ENCODE results near the gene SLC17A4. TPM values are rescaled to one million over a fixed set of nuclear protein-coding genes. Genes with fewer than 3 reads are reported as not detected.

The SLC17A4 gene
- polyA plus RNA-seq, 2 of the 4 experiments (the other 2 are of a cell fraction): 0.04 to 0.05 TPM

- DNase-seq (ENCODE audit: low read depth in 1 of 2, low spot score in 1 of 2) (peak; percentile 8 to 57), ATAC-seq (peak in 1 of 2 experiments; percentile 83; a peak in 3 of 6 replicates), FAIRE-seq (no peak)
- WGBS (ENCODE audit: missing lambda C conversion rate): 55% methylated on average over 4 of the region's 4 CpGs
- POLR2A ChIA-PET: no interaction called here
- Histone ChIP-seq H3K27ac (no peak overlapping the region), H3K4me2 (no peak overlapping the region), H3K4me1 (no peaks in the 10 kb centered on the region), H3K9me3 (no peaks in the 10 kb centered on the region), H3K4me3 (no peak overlapping the region)
- TF ChIP-seq RAD21 (conservative IDR thresholded peaks at IDR 0.05 in 1 of 2, IDR thresholded peaks at IDR 0.05 in 1 of 2) (peak in 1 of 2 experiments; percentile 47; a peak in 2 of 5 replicates), FOXS1 (CRISPR knock-in tag; IDR thresholded peaks at IDR 0.05) (no peak), ZFP36 (IDR thresholded peaks at IDR 0.05; ENCODE audit: borderline replicate concordance, partially characterized antibody) (no peak), MAX (IDR thresholded peaks at IDR 0.05) (no peak), SMC3 (IDR thresholded peaks at IDR 0.05) (peak; percentile 26; the same call in 1 of the 3 replicates), HDAC2 (IDR thresholded peaks at IDR 0.05) (no peak), ZNF302 (CRISPR knock-in tag; IDR thresholded peaks at IDR 0.05) (no peak), RCOR1 (IDR thresholded peaks at IDR 0.05; ENCODE audit: low read depth, low read length) (no peak), TP53 (CRISPR knock-in tag; IDR thresholded peaks at IDR 0.05) (no peak)
- CTCF ChIA-PET: interaction anchor here (0.6 to 1.5 kb wide), 11 partner anchors 17 to 204 kb away, joined by 3 to 6 read pairs (median 3); partner anchors contain the start of genes SLC17A3 and SLC17A4
These were observed 33.9 kb downstream of the SLC17A4 start for GRCh38 chr6:25788305-25788922.

GRCh38 chr6:25789475-25789874 lies 34.9 kb downstream of the SLC17A4 start:
- FAIRE-seq: no peak
- CTCF ChIA-PET: interaction anchor here (1.2 kb wide), 1 partner anchor 101 kb away, joined by 6 read pairs; no protein-coding TSS in a partner anchor
- WGBS (ENCODE audit: missing lambda C conversion rate): 79% methylated on average over 2 of the region's 2 CpGs

GRCh38 chr6:25792016-25792415 lies 37.5 kb downstream of the SLC17A4 start:
- no peak for ATAC-seq
- ChIA-PET POLR2A (no interaction called here), CTCF (no interaction called here)
- TF ChIP-seq CEBPB (IDR thresholded peaks at IDR 0.05): no peak
- no peak for TF ChIP-seq CBX8 (IDR thresholded peaks at IDR 0.05)
- TF ChIP-seq MYC (IDR thresholded peaks at IDR 0.05; ENCODE audit: borderline replicate concordance, low read length): no peak
- TF ChIP-seq HOXA7 (CRISPR knock-in tag; IDR thresholded peaks at IDR 0.05): no peak
- no peak for TF ChIP-seq EP300 (IDR thresholded peaks at IDR 0.05)
- TF ChIP-seq POLR2AphosphoS2 (conservative IDR thresholded peaks at IDR 0.05; ENCODE audit: low read length): no peak
- TF ChIP-seq SREBF2 (IDR thresholded peaks at IDR 0.05): no peak
- TF ChIP-seq REST (IDR thresholded peaks at IDR 0.05): no peak
- no peak for TF ChIP-seq RARB (CRISPR knock-in tag; IDR thresholded peaks at IDR 0.05)
- TF ChIP-seq MAX (IDR thresholded peaks at IDR 0.05): no peak
- no peak for TF ChIP-seq BCL3 (IDR thresholded peaks at IDR 0.05)
- TF ChIP-seq PHF8 (IDR thresholded peaks at IDR 0.05; ENCODE audit: borderline replicate concordance, low read depth): no peak
- no peak for TF ChIP-seq HOXB5 (CRISPR knock-in tag; IDR thresholded peaks at IDR 0.05)
- no peak for TF ChIP-seq SMC3 (IDR thresholded peaks at IDR 0.05)
- TF ChIP-seq CHD4 (IDR thresholded peaks at IDR 0.05; ENCODE audit: borderline replicate concordance): no peak
- no peak for TF ChIP-seq KDM1A (IDR thresholded peaks at IDR 0.05; ENCODE audit: low read depth)
- no peak for TF ChIP-seq HDAC2 (IDR thresholded peaks at IDR 0.05)
- no peak for TF ChIP-seq RAD21 (conservative IDR thresholded peaks at IDR 0.05 in 1 of 2, IDR thresholded peaks at IDR 0.05 in 1 of 2)
- no peaks in the 10 kb centered on the region for H3K4me1 ChIP-seq
- H3K4me3 ChIP-seq: no peak overlapping the region
- H3K9me3 ChIP-seq: no peaks in the 10 kb centered on the region
- 75% methylated on average over 4 of the region's 4 CpGs for WGBS (ENCODE audit: missing lambda C conversion rate)
- no peak overlapping the region for H3K4me2 ChIP-seq
- H3K27ac ChIP-seq: no peak overlapping the region
- DNase-seq (ENCODE audit: low read depth in 1 of 2, low spot score in 1 of 2): no peak
- no peak for FAIRE-seq

More at GRCh38 chr6:25789475-25789874, 34.9 kb downstream of the SLC17A4 start:
- no peak for ATAC-seq
- no peak for TF ChIP-seq FOXS1 (CRISPR knock-in tag; IDR thresholded peaks at IDR 0.05)
- TF ChIP-seq BCL3 (IDR thresholded peaks at IDR 0.05): no peak
- TF ChIP-seq EHF (CRISPR knock-in tag; IDR thresholded peaks at IDR 0.05): no peak
- no peak for TF ChIP-seq CBX8 (IDR thresholded peaks at IDR 0.05)
- TF ChIP-seq NFE2L2 (conservative IDR thresholded peaks at IDR 0.05; ENCODE audit: low read length): no peak
- no peak for TF ChIP-seq ZSCAN20 (CRISPR knock-in tag; IDR thresholded peaks at IDR 0.05)
- TF ChIP-seq HEYL (CRISPR knock-in tag; IDR thresholded peaks at IDR 0.05): no peak
- no peak for TF ChIP-seq MAFK (IDR thresholded peaks at IDR 0.05; ENCODE audit: partially characterized antibody)
- no peak for TF ChIP-seq NR3C1 (IDR thresholded peaks at IDR 0.05)
- no peak for DNase-seq (ENCODE audit: low read depth in 1 of 2, low spot score in 1 of 2)
- H3K4me2 ChIP-seq: no peak overlapping the region
- H3K27ac ChIP-seq: no peak overlapping the region
- no peaks in the 10 kb centered on the region for H3K4me1 ChIP-seq
- no peak overlapping the region for H3K4me3 ChIP-seq
- H3K9me3 ChIP-seq: no peaks in the 10 kb centered on the region
- POLR2A ChIA-PET: no interaction called here

Measured in A549 (cell line).